HCT116 (cell line): ENCODE data around the gene SUPT3H. TPM values are rescaled to one million over a fixed set of nuclear protein-coding genes. Genes with fewer than 3 reads are reported as not detected.

Experiments used
- ATAC-seq: fragments of 200-7000 bp; cut with Tn5 transposase; 2 replicates; pipeline ENCODE4 v1.9.1; 2020; ENCODE audit warnings: mild to moderate bottlenecking, moderate library complexity
- BruUV-seq: library from RNA; stranded (reverse); fragments of 400-500 nt; replicated peaks from 2 replicates; lab custom pipeline; 2021; lab: Mats Ljungman, UMichigan
- CTCF ChIA-PET: fragments of 300-600 bp; sonication (Branson Sonifier 250); formaldehyde crosslinking; loops from one replicate; lab custom pipeline; 2021; ENCODE audit warnings: antibody characterized with exemption; lab: Charles Lee
- POLR2A ChIA-PET: fragments of 300-600, 350-600 bp; sonication (Branson Sonifier 250); formaldehyde crosslinking; loops from one replicate; lab custom pipeline; 2021; ENCODE audit warnings: antibody characterized with exemption; lab: Charles Lee
- RAD21 ChIA-PET, 2 experiments: fragments of 300-600 bp; sonication (Branson Sonifier 250); formaldehyde crosslinking; loops; one replicate each; lab custom pipeline; 2023; ENCODE audit warnings: low total read pairs in 2 of 2; ENCODE audit not compliant: uncharacterized antibody in 2 of 2, unreplicated experiment in 2 of 2, low non-redundant PET in 1 of 2; lab: Charles Lee
- DNase-seq: peaks from one replicate; pipeline ENCODE4 v3.0.0-alpha.2; 2010; ENCODE audit warnings: low read depth, low spot score
- H2AFZ ChIP-seq: fragments of 200-600 bp; shearing (Covaris generic), sonication (generic); 2 replicates; pipeline ENCODE4 v1.6.1; 2017; ENCODE audit warnings: low read depth, mixed run types, mixed read lengths, antibody characterized with exemption, low read length; ENCODE audit not compliant: poor library complexity, severe bottlenecking
- H3K27ac ChIP-seq: 2 replicates; pipeline ENCODE4 v1.5.1; 2012; ENCODE audit warnings: low read depth, low read length
- H3K27me3 ChIP-seq: fragments of 200-600 bp; sonication (generic); 2 replicates; pipeline ENCODE4 v1.6.1; 2016; ENCODE audit warnings: mixed run types, low read length, mixed read lengths; ENCODE audit not compliant: insufficient read depth
- H3K36me3 ChIP-seq, 2 experiments: fragments of 200-500 bp in 1 of 2; fragments of 200-600 bp in 1 of 2; sonication (Bioruptor generic) in 1 of 2; sonication (generic) in 1 of 2; 2 replicates each; pipeline versions ENCODE4 v1.5.1 to v1.6.1; 2014 to 2016; ENCODE audit warnings: low read length in 2 of 2, inconsistent platforms in 1 of 2, mixed read lengths in 1 of 2, mixed run types in 1 of 2; ENCODE audit not compliant: insufficient read depth in 2 of 2, control insufficient read depth in 1 of 2
- H3K4me1 ChIP-seq, 2 experiments: fragments of 200-600 bp in 1 of 2; sonication (generic) in 1 of 2; 2 replicates each; pipeline versions ENCODE4 v1.5.1 to v1.6.1; 2012 to 2017; ENCODE audit warnings: low read length in 2 of 2, inconsistent platforms in 1 of 2, mild to moderate bottlenecking in 1 of 2, mixed read lengths in 1 of 2, mixed run types in 1 of 2, moderate library complexity in 1 of 2; ENCODE audit not compliant: insufficient read depth in 2 of 2, control insufficient read depth in 1 of 2
- H3K4me2 ChIP-seq: fragments of 200-600 bp; sonication (generic); 2 replicates; pipeline ENCODE4 v1.6.1; 2017; ENCODE audit warnings: mixed run types, low read length, mixed read lengths
- H3K4me3 ChIP-seq, 2 experiments: fragments of 200-600 bp in 1 of 2; sonication (generic) in 1 of 2; replicated peaks in 1 of 2; 2 replicates each; pipeline ENCODE4 v1.5.1; 2011 to 2016; ENCODE audit warnings: low read length in 2 of 2, control low read depth in 1 of 2, low read depth in 1 of 2, mild to moderate bottlenecking in 1 of 2, mixed read lengths in 1 of 2, mixed run types in 1 of 2
- H3K79me2 ChIP-seq: fragments of 200-600 bp; sonication (generic); 2 replicates; pipeline ENCODE4 v1.6.1; 2017; ENCODE audit warnings: mild to moderate bottlenecking, mixed run types, low read length, moderate library complexity, mixed read lengths; ENCODE audit not compliant: insufficient read depth
- H3K9ac ChIP-seq: fragments of 200-600 bp; sonication (generic); 2 replicates; pipeline ENCODE4 v1.6.1; 2016; ENCODE audit warnings: low read length, mixed read lengths
- H3K9me2 ChIP-seq: fragments of 200-600 bp; sonication (generic), shearing (Covaris generic); 2 replicates; pipeline ENCODE4 v1.6.1; 2017; ENCODE audit warnings: mixed run types, mild to moderate bottlenecking, moderate library complexity; ENCODE audit not compliant: insufficient read depth
- H3K9me3 ChIP-seq, 2 experiments: fragments of 200-500 bp in 1 of 2; fragments of 200-600 bp in 1 of 2; sonication (Bioruptor generic) in 1 of 2; sonication (generic) in 1 of 2; 2 replicates each; pipeline ENCODE4 v1.6.1; 2014 to 2017; ENCODE audit warnings: low read length in 2 of 2, mixed read lengths in 2 of 2, inconsistent platforms in 1 of 2, low read depth in 1 of 2, mild to moderate bottlenecking in 1 of 2, mixed run types in 1 of 2, moderate library complexity in 1 of 2; ENCODE audit not compliant: control insufficient read depth in 1 of 2, insufficient read depth in 1 of 2
- H4K20me1 ChIP-seq: fragments of 200-600 bp; sonication (generic), shearing (Covaris generic); 2 replicates; pipeline ENCODE4 v1.6.1; 2017; ENCODE audit warnings: mixed run types, mild to moderate bottlenecking, moderate library complexity; ENCODE audit not compliant: insufficient read depth
- CEBPB ChIP-seq: IDR thresholded peaks from 2 replicates; pipeline ENCODE4 v1.6.1; 2012; ENCODE audit warnings: low read depth
- CTCF ChIP-seq, 3 experiments: fragments of 200-600 bp in 1 of 3; sonication (generic) in 1 of 3; IDR thresholded peaks in 2 of 3; conservative IDR thresholded peaks in 1 of 3; 2 replicates each; pipeline ENCODE4 v1.5.1; 2012 to 2017; ENCODE audit warnings: low read depth in 2 of 3, low read length in 2 of 3, antibody characterized with exemption in 1 of 3, borderline replicate concordance in 1 of 3, control low read depth in 1 of 3, mild to moderate bottlenecking in 1 of 3, mixed read lengths in 1 of 3, mixed run types in 1 of 3, moderate library complexity in 1 of 3; ENCODE audit not compliant: insufficient read depth in 1 of 3
- EGR1 ChIP-seq: IDR thresholded peaks from 2 replicates; pipeline ENCODE4 v1.6.1; 2012; ENCODE audit warnings: low read depth
- ELF1 ChIP-seq: IDR thresholded peaks from 2 replicates; pipeline ENCODE4 v1.6.1; 2012; ENCODE audit warnings: low read depth, borderline replicate concordance
- EZH2 ChIP-seq: fragments of 200-600 bp; sonication (generic); IDR thresholded peaks from 2 replicates; pipeline ENCODE4 v1.6.1; 2017; ENCODE audit warnings: antibody characterized with exemption, mixed run types
- FOSL1 ChIP-seq: IDR thresholded peaks from 2 replicates; pipeline ENCODE4 v1.6.1; 2012; ENCODE audit warnings: low read depth
- POLR2A ChIP-seq: IDR thresholded peaks from 2 replicates; pipeline ENCODE4 v1.7.0; 2011; ENCODE audit warnings: borderline replicate concordance; ENCODE audit not compliant: insufficient read depth, insufficient read length; ENCODE audit errors: extremely low read depth
- REST ChIP-seq: IDR thresholded peaks from 2 replicates; pipeline ENCODE4 v1.6.1; 2012; ENCODE audit warnings: low read depth
- SIN3A ChIP-seq: IDR thresholded peaks from 2 replicates; pipeline ENCODE4 v1.6.1; 2012; ENCODE audit warnings: low read depth
- SP1 ChIP-seq: IDR thresholded peaks from 2 replicates; pipeline ENCODE4 v1.6.1; 2012; ENCODE audit warnings: low read depth
- ZNF274 ChIP-seq: fragments of 200-500 bp; sonication (Bioruptor generic); IDR thresholded peaks from 2 replicates; pipeline ENCODE4 v1.6.1; 2014; ENCODE audit warnings: mild to moderate bottlenecking, low read depth, low read length, inconsistent platforms
- intact Hi-C: fragments of 100-400 bp; cut with micrococcal nuclease; formaldehyde crosslinking; loops from 2 replicates; pipeline ENCODE4 v1.10.0; 2022
- total RNA-seq: library from RNA; stranded (reverse); gene quantifications from one replicate; pipeline ENCODE4 v1.2.1, GENCODE V29; 2021; ENCODE audit not compliant: unreplicated experiment

Gene SUPT3H
- total RNA-seq, 1 experiment from 2014 or later: 7.4 TPM

GRCh38 chr6:44920952-44921491 is 456.7 kb downstream of the SUPT3H start:
- CTCF ChIA-PET: no interaction called here
- Histone ChIP-seq H3K4me1 (peaks cover 5 to 10% of the 10 kb centered on the region in 2 experiments), H2AFZ (no peak overlapping the region), H3K79me2 (no peaks in the 10 kb centered on the region), H3K36me3 (no peaks in the 10 kb centered on the region), H3K27ac (no peak overlapping the region), H3K9me2 (no peaks in the 10 kb centered on the region), H3K9me3 (no peaks in the 10 kb centered on the region), H4K20me1 (no peaks in the 10 kb centered on the region), H3K4me2 (no peak overlapping the region), H3K9ac (no peak overlapping the region), H3K4me3 (no peak overlapping the region), H3K27me3 (no peaks in the 10 kb centered on the region)
- TF ChIP-seq ZNF274 (no peak), POLR2A (no peak), SIN3A (no peak), CTCF (IDR thresholded peaks at IDR 0.05 in 2 of 3, conservative IDR thresholded peaks at IDR 0.05 in 1 of 3; ENCODE audit: borderline replicate concordance in 1 of 3, insufficient read depth in 1 of 3, low read depth in 2 of 3, low read length in 2 of 3) (no peak), FOSL1 (no peak), ELF1 (no peak), EZH2 (no peak), CEBPB (no peak), SP1 (no peak), EGR1 (no peak), REST (no peak)
- POLR2A ChIA-PET: no interaction called here
- no TSS peak for BruUV-seq
- RAD21 ChIA-PET: no interaction called here
- intact Hi-C loops: no loop called here
- ATAC-seq (no peak), DNase-seq (no peak)
